Right cardiac atrium (tissue), 5 donors: Measurements from ENCODE around the gene BRAF. TPM values are rescaled to one million over a fixed set of nuclear protein-coding genes. Genes with fewer than 3 reads are reported as not detected.

Source experiments
- ATAC-seq, 2 donors: fragments of 200-7000 bp; cut with Tn5 transposase; one replicate each; pipeline versions ENCODE4 v1.8.0 to v1.9.1; 2020; ENCODE audit warnings: moderate library complexity in 2 of 2, mild to moderate bottlenecking in 1 of 2
- DNase-seq, 3 donors: peaks; one replicate each; pipeline ENCODE4 v3.0.0-alpha.2; 2020
- H3K27ac ChIP-seq: one replicate; pipeline ENCODE4 v1.5.1; 2013; ENCODE audit warnings: mild to moderate bottlenecking, low read length, control low read depth, moderate library complexity
- H3K27me3 ChIP-seq: one replicate; pipeline ENCODE4 v1.6.1; 2013; ENCODE audit not compliant: control insufficient read depth, insufficient read depth
- H3K4me1 ChIP-seq: one replicate; pipeline ENCODE4 v1.6.1; 2013; ENCODE audit warnings: low read length; ENCODE audit not compliant: control insufficient read depth, insufficient read depth
- H3K4me3 ChIP-seq: one replicate; pipeline ENCODE4 v1.5.1; 2013; ENCODE audit warnings: low read length, control low read depth
- H3K9me3 ChIP-seq: one replicate; pipeline ENCODE4 v1.6.1; 2013; ENCODE audit warnings: low read length; ENCODE audit not compliant: control insufficient read depth
- WGBS: extraction: QIAGEN DNeasy Blood & Tissue Kit; methylation state at CpG from one replicate; pipeline ENCODE4 v1.1.7; 2013; 5-methylcytosine and 5-hydroxymethylcytosine counted together
- intact Hi-C, 4 donors: fragments of 100-400 bp; cut with DNase I; formaldehyde crosslinking; loops; one replicate each; pipeline versions ENCODE4 v1.11.0 to v1.14.0; 2022 to 2023
- polyA plus RNA-seq: library from polyadenylated mRNA; stranded (reverse); fragments of 200-250 nt; gene quantifications from one replicate; pipeline ENCODE4 v1.2.3, GENCODE V29; 2013
- total RNA-seq, 4 donors: library from RNA; stranded (reverse); fragmentation: NEBNext Ultra II Directional; extraction: Animal tissue kit (Norgen Biotek cat#: 25700); gene quantifications; one replicate each; pipeline ENCODE4 v1.2.1, GENCODE V29; 2021
- donor health status: healthy with polysubstance abuse.
- donor health status: DM: no; HTN: yes; CAD: no.
- donor health status: DM: no; HTN: no; CAD: no.
- donor health status: DM: no; HTN: yes; CAD: no; lungs with severe emphysema.
- donor health status: DM: yes; HTN: yes; CAD: no.

BRAF gene
- total and polyA plus RNA-seq, 5 donors: 8.4 to 29.3 (median 25.8) TPM

DNA sequence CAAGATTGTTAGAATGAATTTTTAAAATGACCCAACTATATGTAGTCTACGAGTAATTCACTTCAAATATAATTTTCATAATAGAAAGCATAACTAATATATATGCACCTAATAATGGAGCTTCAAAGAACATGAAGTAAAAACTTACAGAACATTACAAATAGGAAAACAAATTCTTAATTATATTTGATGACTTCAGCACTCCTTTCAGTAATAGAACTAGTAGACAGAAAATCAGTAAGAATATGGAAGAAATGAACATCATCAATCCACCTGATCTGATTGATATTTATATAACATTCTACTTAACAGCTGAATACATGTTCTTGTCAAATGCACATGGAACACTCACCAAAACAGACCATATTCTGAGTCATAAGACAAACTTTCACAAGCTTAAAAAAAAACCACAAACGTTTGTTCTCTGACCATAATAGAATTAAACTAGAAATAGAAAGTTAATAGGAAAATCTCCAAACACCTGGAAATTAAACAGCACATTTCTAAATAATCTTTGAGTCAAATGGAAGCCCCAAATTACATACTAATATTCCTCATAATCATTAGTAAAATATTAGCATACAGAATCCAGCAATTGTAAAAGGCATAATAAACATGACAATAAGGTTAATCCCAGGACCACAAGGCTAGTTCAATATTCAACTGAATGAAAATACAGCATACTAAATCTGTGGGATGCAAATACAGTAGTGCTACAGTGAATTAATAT is 48.0 kb downstream of the BRAF start:
- 62% methylated on average over 2 of the region's 2 CpGs for WGBS
- no peak for DNase-seq
- no peaks in the 10 kb centered on the region for H3K27me3 ChIP-seq
- no peak for ATAC-seq
- intact Hi-C loops: no loop called here
- H3K27ac ChIP-seq: no peak overlapping the region
- H3K4me1 ChIP-seq: peaks cover 2% of the 10 kb centered on the region
- H3K9me3 ChIP-seq: no peaks in the 10 kb centered on the region
- H3K4me3 ChIP-seq: no peak overlapping the region

DNA sequence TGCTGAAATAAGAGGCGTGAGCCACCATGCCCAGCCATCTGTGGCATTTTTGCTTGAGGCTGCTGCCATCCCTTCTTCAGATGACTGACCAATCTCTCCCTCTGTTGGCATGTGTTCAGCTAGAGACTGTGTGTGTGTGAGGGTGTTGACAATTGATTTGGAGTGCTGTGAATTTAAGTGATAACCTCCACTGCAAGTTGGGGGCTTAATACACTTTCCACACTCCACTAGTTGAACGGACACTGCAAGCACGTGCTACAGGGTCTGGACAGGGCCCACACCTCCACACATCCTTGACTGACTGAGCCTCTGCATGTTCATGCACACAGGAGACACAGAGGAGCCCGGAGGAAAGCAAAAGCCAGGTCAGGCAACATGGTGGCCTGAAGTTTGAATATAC is 51.3 kb downstream of the BRAF start:
- intact Hi-C loops: no loop called here
- DNase-seq (no peak), ATAC-seq (peak; percentile 59 to 63)
- 58% methylated on average over 4 of the region's 4 CpGs for WGBS
- H3K27me3 ChIP-seq: no peaks in the 10 kb centered on the region
- H3K4me3 ChIP-seq: no peak overlapping the region
- H3K4me1 ChIP-seq: peaks cover 2% of the 10 kb centered on the region
- H3K9me3 ChIP-seq: no peaks in the 10 kb centered on the region
- no peak overlapping the region for H3K27ac ChIP-seq

DNA sequence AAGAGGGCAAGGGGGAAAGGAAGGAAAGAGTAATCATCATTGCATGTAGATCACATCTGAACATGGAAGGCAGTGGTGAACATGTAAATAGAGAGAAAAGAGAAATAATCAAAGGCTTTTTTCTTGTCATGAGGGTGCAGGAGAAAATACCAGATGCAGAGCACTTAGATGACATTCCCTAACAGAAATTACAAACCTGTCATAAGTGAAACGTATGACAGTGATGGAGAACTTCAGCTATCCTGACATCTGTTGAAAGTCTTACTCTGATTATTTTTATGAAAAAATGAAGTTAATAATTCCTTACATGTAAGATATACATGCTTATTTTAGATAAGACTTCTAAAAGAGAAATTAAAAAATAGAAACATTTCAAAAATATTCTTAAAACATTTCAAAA is 54.7 kb downstream of the BRAF start:
- H3K4me3 ChIP-seq: no peak overlapping the region
- H3K27me3 ChIP-seq: no peaks in the 10 kb centered on the region
- peaks cover 2% of the 10 kb centered on the region for H3K4me1 ChIP-seq
- intact Hi-C loops: no loop called here
- no peaks in the 10 kb centered on the region for H3K9me3 ChIP-seq
- 63% methylated on average over 1 of the region's 1 CpG for WGBS
- no peak for ATAC-seq
- H3K27ac ChIP-seq: no peak overlapping the region
- no peak for DNase-seq

DNA sequence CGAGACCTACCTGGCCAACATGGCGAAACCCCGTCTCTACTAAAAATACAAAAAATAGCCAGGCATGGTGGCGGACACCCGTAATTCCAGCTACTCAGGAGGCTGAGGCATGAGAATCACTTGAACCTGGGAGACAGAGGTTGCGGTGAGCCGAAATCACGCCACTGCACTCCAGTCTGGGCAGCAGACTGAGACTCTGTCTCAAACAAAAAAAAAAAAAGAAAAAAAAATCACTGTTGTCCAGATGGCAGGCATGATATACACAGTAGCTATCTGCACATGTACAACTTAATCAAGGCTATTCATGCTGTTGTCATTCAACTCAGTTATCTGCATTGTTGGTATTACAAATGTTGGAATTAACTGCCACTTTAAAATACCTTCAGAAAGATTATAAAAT is 55.3 kb downstream of the BRAF start:
- WGBS: 99% methylated on average over 8 of the region's 8 CpGs
- no peak overlapping the region for H3K4me3 ChIP-seq

DNA sequence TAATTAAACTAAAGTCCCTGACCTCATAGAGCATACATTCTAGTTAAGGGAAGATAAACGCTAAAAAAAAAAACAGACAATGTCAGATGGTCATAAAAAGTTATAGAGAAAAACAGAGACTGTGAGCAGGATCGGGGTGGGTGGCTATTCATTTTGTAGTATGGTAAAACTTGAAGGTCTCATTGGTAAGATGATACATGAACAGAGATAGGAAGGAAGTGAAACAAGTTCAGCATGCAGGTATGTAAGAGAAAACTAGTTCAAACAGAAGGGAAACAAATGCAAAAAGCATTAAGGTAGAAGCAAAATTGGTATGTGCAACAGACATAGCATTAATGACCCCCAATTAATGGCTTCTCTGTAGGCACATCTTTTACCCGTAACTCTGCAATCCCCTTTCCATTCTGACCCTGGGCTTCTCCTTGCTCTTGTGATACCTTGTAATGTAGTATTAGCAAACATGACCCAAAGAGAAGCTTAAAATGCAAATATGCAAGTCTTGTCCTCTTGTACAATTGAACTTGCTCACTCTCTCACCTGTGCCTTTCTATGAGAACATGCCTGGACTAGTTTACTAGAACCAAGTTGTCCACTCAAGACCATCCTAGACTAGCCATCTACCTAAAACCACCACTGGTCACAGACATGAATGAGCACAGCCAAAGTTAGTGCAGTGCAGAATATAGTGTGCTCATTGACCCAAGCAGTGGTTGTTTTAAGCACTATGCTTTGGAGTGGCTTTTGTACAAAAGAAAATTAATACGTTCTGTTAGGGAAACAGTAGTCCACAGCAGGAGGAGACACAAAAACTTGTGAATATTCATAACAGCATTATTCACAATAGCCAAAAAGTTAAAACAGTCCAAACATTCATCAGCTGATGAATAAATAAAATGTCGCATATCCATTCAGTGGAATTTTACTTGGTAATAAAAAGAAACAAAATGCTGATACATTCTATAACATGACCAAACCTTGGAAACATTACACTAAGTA is 57.0 kb downstream of the BRAF start:
- no peak for ATAC-seq
- 96% methylated on average over 5 of the region's 5 CpGs for WGBS
- peaks cover 2% of the 10 kb centered on the region for H3K4me1 ChIP-seq
- H3K27me3 ChIP-seq: no peaks in the 10 kb centered on the region
- no peak overlapping the region for H3K4me3 ChIP-seq
- H3K9me3 ChIP-seq: no peaks in the 10 kb centered on the region
- no peak for DNase-seq
- intact Hi-C loops: no loop called here
- H3K27ac ChIP-seq: no peak overlapping the region

More for the DNA sequence above, 55.3 kb downstream of the BRAF start:
- intact Hi-C loops: no loop called here
- H3K27me3 ChIP-seq: no peaks in the 10 kb centered on the region
- H3K9me3 ChIP-seq: no peaks in the 10 kb centered on the region
- ATAC-seq (no peak), DNase-seq (peak in 1 of 3 donors; percentile 31)
- no peak overlapping the region for H3K27ac ChIP-seq
- H3K4me1 ChIP-seq: peaks cover 2% of the 10 kb centered on the region

DNA sequence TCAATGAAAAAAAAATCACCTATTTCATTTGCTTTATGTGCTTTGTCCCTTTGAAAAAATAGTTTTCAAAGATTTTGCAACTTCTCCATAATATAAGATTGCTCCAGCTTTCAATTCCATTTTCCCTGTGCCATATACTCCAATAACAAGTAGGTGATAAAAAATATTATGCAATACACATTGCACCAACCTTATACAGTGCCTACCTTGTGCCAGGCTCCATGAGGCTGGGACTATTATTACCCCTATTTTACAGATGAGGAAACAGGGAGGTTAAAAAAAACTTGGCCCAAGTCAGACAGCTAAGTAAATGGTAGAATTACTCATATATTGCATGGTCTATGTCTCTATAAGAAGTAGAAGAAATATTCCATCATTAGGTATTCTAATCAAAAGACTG is 57.8 kb downstream of the BRAF start:
- no peak for ATAC-seq
- intact Hi-C loops: no loop called here
- Histone ChIP-seq H3K4me1 (peaks cover 2% of the 10 kb centered on the region), H3K4me3 (no peak overlapping the region), H3K27me3 (no peaks in the 10 kb centered on the region), H3K27ac (no peak overlapping the region), H3K9me3 (no peaks in the 10 kb centered on the region)
- no peak for DNase-seq

DNA sequence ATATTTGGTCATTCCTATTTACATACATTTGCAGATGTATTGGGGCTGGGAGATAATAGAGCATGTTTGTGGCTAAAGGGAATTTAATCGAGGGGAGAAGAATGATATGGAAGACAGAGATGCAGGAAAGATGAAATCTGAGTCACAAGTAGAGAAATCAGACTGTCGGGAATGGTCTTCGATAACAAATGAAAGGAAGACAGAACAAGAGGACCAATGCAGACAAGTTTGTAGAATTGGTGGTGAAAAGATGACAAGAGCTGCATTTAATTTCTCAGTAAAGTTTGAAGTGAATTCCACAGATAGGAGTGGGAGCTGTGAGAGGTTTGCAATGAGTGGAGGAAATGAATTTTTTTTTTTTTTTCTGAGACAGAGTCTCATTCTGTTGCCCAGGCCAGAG is 60.0 kb downstream of the BRAF start:
- Histone ChIP-seq H3K4me1 (peaks cover 6% of the 10 kb centered on the region), H3K9me3 (no peaks in the 10 kb centered on the region), H3K27me3 (no peaks in the 10 kb centered on the region), H3K4me3 (no peak overlapping the region), H3K27ac (no peak overlapping the region)
- intact Hi-C loops: no loop called here
- DNase-seq: no peak
- no peak for ATAC-seq
- 97% methylated on average over 3 of the region's 3 CpGs for WGBS

DNA sequence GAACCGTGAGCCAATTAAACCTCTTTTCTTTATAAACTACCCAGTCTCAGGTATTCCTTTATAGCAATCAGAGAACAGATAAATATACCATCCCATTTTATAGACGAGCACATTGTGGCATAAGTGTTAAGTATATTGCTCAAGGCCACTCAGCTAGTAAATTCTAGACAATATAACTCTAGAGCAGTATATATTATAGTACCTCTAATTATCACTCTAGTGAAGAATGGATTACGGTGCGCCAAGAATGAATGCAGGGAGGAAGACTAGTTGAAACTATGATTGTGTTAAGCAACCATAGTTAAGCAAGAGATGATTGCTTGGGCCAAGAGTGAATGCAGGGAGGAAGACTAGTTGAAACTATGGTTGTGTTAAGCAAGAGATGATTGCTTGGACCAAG is 60.9 kb downstream of the BRAF start:
- Histone ChIP-seq H3K27ac (no peak overlapping the region), H3K9me3 (no peaks in the 10 kb centered on the region), H3K4me3 (no peak overlapping the region), H3K27me3 (no peaks in the 10 kb centered on the region), H3K4me1 (peaks cover 8% of the 10 kb centered on the region)
- intact Hi-C loops: no loop called here
- no peak for ATAC-seq
- DNase-seq: no peak
- 96% methylated on average over 4 of the region's 4 CpGs for WGBS

DNA sequence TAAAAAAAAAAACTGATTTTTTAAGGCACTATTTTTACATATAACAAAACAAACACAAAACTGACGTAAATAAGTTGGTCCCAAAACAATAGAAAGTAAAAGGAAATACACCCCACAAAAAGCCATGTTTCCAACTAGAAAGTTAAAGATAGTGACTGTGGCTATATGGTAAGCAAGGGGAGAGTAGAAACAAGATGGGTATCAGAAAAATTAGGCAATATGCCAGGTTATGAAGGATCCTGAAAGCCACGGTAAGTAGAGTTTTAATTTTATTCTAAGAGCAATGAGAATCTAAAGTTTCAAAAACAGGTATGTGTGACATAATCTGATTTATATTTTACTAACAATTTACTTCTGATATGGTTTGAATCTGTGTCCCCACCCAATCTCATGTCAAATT is 61.5 kb downstream of the BRAF start:
- Histone ChIP-seq H3K27ac (no peak overlapping the region), H3K9me3 (no peaks in the 10 kb centered on the region), H3K27me3 (no peaks in the 10 kb centered on the region), H3K4me1 (peaks cover 8% of the 10 kb centered on the region), H3K4me3 (no peak overlapping the region)
- no peak for ATAC-seq
- WGBS: 82% methylated on average over 2 of the region's 2 CpGs
- intact Hi-C loops: no loop called here
- DNase-seq: no peak

DNA sequence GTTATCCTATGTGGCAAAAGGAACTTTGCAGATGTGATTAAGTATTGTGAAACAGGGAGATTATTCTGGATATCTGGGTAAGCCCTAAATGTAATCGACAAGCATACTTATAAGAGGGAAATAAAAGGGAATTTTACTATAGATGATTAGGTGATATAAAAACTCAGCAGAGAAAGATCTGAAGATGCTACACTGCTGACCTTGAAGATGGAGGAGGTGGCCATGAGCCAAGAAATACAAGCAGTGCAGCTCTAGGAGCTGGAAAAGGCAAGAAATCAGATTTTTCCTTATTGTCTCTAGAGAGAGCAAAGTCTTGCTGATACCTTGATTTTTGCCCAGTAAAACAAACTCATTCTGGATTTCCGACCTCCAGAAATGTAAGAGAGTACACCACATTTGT is 67.7 kb downstream of the BRAF start:
- 72% methylated on average over 2 of the region's 2 CpGs for WGBS
- no peak overlapping the region for H3K4me3 ChIP-seq
- intact Hi-C loops: no loop called here

DNA sequence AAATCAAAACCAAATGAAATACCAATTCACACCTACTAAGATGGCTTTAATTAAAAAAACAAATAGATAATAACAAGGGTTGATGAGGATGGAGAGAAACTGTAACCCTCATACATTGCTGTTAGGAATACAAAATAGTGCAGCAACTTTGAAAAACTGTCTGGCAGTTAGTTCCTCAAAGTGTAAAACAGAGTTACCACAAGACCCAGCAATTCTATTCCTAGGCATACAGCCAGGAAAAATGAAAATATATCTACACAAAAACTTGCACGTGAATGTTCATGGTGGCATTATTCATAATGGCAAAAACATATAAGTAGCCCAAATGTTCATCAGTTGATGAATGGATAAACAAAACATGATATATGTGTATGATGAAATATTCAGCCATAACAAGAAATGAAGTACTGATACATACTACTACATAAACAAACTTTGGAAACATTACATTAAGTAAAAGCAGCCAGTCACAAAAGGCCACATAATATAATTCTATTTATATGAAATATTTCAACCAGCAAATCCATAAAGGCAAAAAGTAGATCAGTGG is 83.5 kb downstream of the BRAF start:
- no peak overlapping the region for H3K4me3 ChIP-seq
- no peak overlapping the region for H3K27ac ChIP-seq
- DNase-seq: no peak
- WGBS: 31% methylated on average over 1 of the region's 1 CpG
- ATAC-seq: no peak
- no peaks in the 10 kb centered on the region for H3K9me3 ChIP-seq
- no peaks in the 10 kb centered on the region for H3K4me1 ChIP-seq
- intact Hi-C loops: no loop called here
- H3K27me3 ChIP-seq: no peaks in the 10 kb centered on the region

More for the DNA sequence above, 67.7 kb downstream of the BRAF start:
- Histone ChIP-seq H3K27me3 (no peaks in the 10 kb centered on the region), H3K27ac (no peak overlapping the region), H3K9me3 (no peaks in the 10 kb centered on the region), H3K4me1 (peaks cover 6% of the 10 kb centered on the region)
- ATAC-seq (no peak), DNase-seq (no peak)
